Esophagus squamous epithelium (tissue), 5 donors: ENCODE data around the gene HELQ. TPM values are rescaled to one million over a fixed set of nuclear protein-coding genes. Genes with fewer than 3 reads are reported as not detected.

Experiments
- DNase-seq: peaks from one replicate; lab custom pipeline; 2025; lab: John Stamatoyannopoulos, UW
- H3K27ac ChIP-seq, 4 donors: fragments of 200-600 bp; sonication (generic); one replicate each; pipeline ENCODE4 v1.5.1; 2016 to 2019; ENCODE audit warnings: mild to moderate bottlenecking in 1 of 4
- H3K27me3 ChIP-seq, 4 donors: fragments of 200-600 bp; sonication (generic); 1 replicate in 3 of 4; 2 replicates in 1 of 4; pipeline versions ENCODE4 v1.5.1 to v1.6.0; 2017 to 2021; ENCODE audit warnings: antibody characterized with exemption in 1 of 4
- H3K36me3 ChIP-seq, 3 donors: fragments of 200-600 bp; sonication (generic); one replicate each; pipeline ENCODE4 v1.5.1; 2016 to 2019
- H3K4me1 ChIP-seq, 3 donors: fragments of 200-600 bp; sonication (generic); one replicate each; pipeline ENCODE4 v1.5.1; 2017 to 2019
- H3K4me3 ChIP-seq, 4 donors: fragments of 200-600 bp; sonication (generic); 1 replicate in 3 of 4; 2 replicates in 1 of 4; pipeline ENCODE4 v1.5.1; 2016 to 2019; ENCODE audit warnings: mild to moderate bottlenecking in 2 of 4, moderate library complexity in 1 of 4
- H3K9me3 ChIP-seq, 3 donors: fragments of 200-600 bp; sonication (generic); one replicate each; pipeline ENCODE4 v1.5.1; 2016 to 2019
- CTCF ChIP-seq, 6 experiments: fragments of 450-650 bp in 4 of 6; fragments of 200-600 bp in 2 of 6; sonication (generic) in 2 of 6; IDR thresholded peaks; one replicate each; pipeline ENCODE4 v1.5.1; 2016 to 2019; ENCODE audit warnings: antibody characterized with exemption in 6 of 6, mild to moderate bottlenecking in 4 of 6, moderate library complexity in 4 of 6
- POLR2A ChIP-seq, 4 donors: fragments of 450-650 bp; IDR thresholded peaks; one replicate each; pipeline ENCODE4 v1.6.1; 2017; ENCODE audit warnings: antibody characterized with exemption in 4 of 4, mild to moderate bottlenecking in 4 of 4, moderate library complexity in 3 of 4
- WGBS, 2 donors: methylation state at CpG; one replicate each; pipeline ENCODE4 v1.1.5; 2018; 5-methylcytosine and 5-hydroxymethylcytosine counted together
- intact Hi-C: fragments of 100-400 bp; cut with DNase I; formaldehyde crosslinking; loops from one replicate; pipeline ENCODE4 v1.15.0; 2022
- total RNA-seq, 4 donors: library from RNA; depleted of rRNA; stranded (reverse); fragments of >200 nt; gene quantifications; one replicate each; pipeline ENCODE4 v1.1.0, GENCODE V29; 2016
- donor health status: DM: yes; HTN: yes; CAD: no.

The HELQ gene
- total RNA-seq, 4 donors from 2014 or later, result 5.0 to 19.8 (median 12.4) TPM

- TF ChIP-seq POLR2A (IDR thresholded peaks at IDR 0.05) (no peak), CTCF (IDR thresholded peaks at IDR 0.05) (no peak)
These were observed 65.7 kb downstream of the HELQ start for GRCh38 chr4:83389756-83390505.

GRCh38 chr4:83389037-83389720 is 66.4 kb downstream of the HELQ start:
- no peak overlapping the region for H3K4me3 ChIP-seq
- H3K27ac ChIP-seq, result no peak overlapping the region
- no peaks in the 10 kb centered on the region for H3K4me1 ChIP-seq
- no peak for DNase-seq
- no peaks in the 10 kb centered on the region for H3K27me3 ChIP-seq
- WGBS, 2 donors, result 81 to 85% methylated on average over 8 of the region's 8 CpGs
- H3K9me3 ChIP-seq, result no peaks in the 10 kb centered on the region
- intact Hi-C loops, result no loop called here
- no peak for TF ChIP-seq POLR2A (IDR thresholded peaks at IDR 0.05)
- no peak for TF ChIP-seq CTCF (IDR thresholded peaks at IDR 0.05)
- no peaks in the 10 kb centered on the region for H3K36me3 ChIP-seq

More at GRCh38 chr4:83389756-83390505, 65.7 kb downstream of the HELQ start:
- DNase-seq, result no peak
- WGBS, 2 donors, result 65 to 73% methylated on average over 8 of the region's 8 CpGs
- Histone ChIP-seq H3K4me1 (no peaks in the 10 kb centered on the region), H3K27me3 (no peaks in the 10 kb centered on the region), H3K9me3 (no peaks in the 10 kb centered on the region), H3K4me3 (no peak overlapping the region), H3K36me3 (no peaks in the 10 kb centered on the region), H3K27ac (no peak overlapping the region)
- intact Hi-C loops, result no loop called here

GRCh38 chr4:83388313-83388676 is 67.3 kb downstream of the HELQ start:
- Histone ChIP-seq H3K9me3 (no peaks in the 10 kb centered on the region), H3K4me3 (no peak overlapping the region), H3K4me1 (no peaks in the 10 kb centered on the region), H3K27me3 (no peaks in the 10 kb centered on the region), H3K27ac (no peak overlapping the region), H3K36me3 (no peaks in the 10 kb centered on the region)
- no peak for DNase-seq
- 85 to 100% methylated on average over 1 to 4 of the region's 4 CpGs for WGBS, 2 donors
- TF ChIP-seq CTCF (IDR thresholded peaks at IDR 0.05), result no peak
- intact Hi-C loops, result no loop called here

GRCh38 chr4:83387476-83388312 is 67.9 kb downstream of the HELQ start:
- H3K9me3 ChIP-seq, result no peaks in the 10 kb centered on the region
- no peaks in the 10 kb centered on the region for H3K36me3 ChIP-seq
- H3K4me3 ChIP-seq, result no peak overlapping the region
- 60 to 61% methylated on average over 3 of the region's 3 CpGs for WGBS, 2 donors
- TF ChIP-seq CTCF (IDR thresholded peaks at IDR 0.05) (no peak), POLR2A (IDR thresholded peaks at IDR 0.05) (no peak)
- no peak for DNase-seq
- intact Hi-C loops, result no loop called here
- no peak overlapping the region for H3K27ac ChIP-seq
- no peaks in the 10 kb centered on the region for H3K27me3 ChIP-seq
- H3K4me1 ChIP-seq, result no peaks in the 10 kb centered on the region
